Tibial nerve (tissue), 4 donors: Measurements from ENCODE around the gene PLEKHG2.

ENCODE experiments used
- CTCF ChIP-seq, 5 experiments: fragments of 200-600 bp in 3 of 5; fragments of 450-650 bp in 2 of 5; sonication (generic) in 3 of 5; IDR thresholded peaks; one replicate each; pipeline ENCODE4 v1.5.1; 2016 to 2019; ENCODE audit warnings: antibody characterized with exemption in 5 of 5, mild to moderate bottlenecking in 3 of 5, moderate library complexity in 2 of 5
- EP300 ChIP-seq, 2 donors: sonication (generic); formaldehyde crosslinking; IDR thresholded peaks; one replicate each; pipeline ENCODE4 v1.6.1; 2017; ENCODE audit warnings: antibody characterized with exemption in 2 of 2, mild to moderate bottlenecking in 1 of 2
- POLR2A ChIP-seq, 2 donors: fragments of 450-650 bp; IDR thresholded peaks; one replicate each; pipeline ENCODE4 v1.6.1; 2017; ENCODE audit warnings: antibody characterized with exemption in 2 of 2, mild to moderate bottlenecking in 2 of 2, moderate library complexity in 2 of 2

- no peak for TF ChIP-seq CTCF (IDR thresholded peaks at IDR 0.05)
- peak in 1 of 2 donors; percentile 39 for TF ChIP-seq EP300 (IDR thresholded peaks at IDR 0.05)
- no peak for TF ChIP-seq POLR2A (IDR thresholded peaks at IDR 0.05)
These were observed 1.2 kb upstream of the PLEKHG2 start for GRCh38 chr19:39411081-39411831.
